GM12801 (cell line): ENCODE data around the gene PERCC1.

Experiments used
- CTCF ChIP-seq: IDR thresholded peaks from one replicate; pipeline ENCODE4 v1.5.1; 2011; ENCODE audit warnings: control low read depth; ENCODE audit not compliant: insufficient read length; ENCODE audit errors: extremely low read depth

PERCC1 gene

GRCh38 chr16:1436731-1437355 is 6.0 kb downstream of the PERCC1 start:
- no peak for TF ChIP-seq CTCF

DNA sequence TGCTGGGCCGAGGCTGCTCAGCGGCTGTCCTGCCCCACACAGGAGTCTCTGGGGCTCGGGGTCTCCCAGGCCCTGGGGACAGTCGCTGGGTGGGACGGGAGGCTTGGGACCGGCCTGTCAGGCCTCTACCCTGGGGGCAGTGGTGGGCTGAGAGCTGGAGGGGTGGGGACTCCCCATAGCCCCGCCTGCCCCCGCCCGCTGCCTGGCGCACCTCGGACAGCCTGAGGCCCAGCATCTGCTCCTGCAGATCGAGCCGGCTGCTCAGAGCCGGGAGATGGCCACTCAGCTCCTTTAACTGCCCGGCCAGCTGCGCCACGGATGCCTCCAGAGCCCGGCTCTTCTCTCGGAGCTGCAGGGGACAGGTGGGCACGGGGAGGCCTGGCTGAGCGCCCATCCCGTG is 6.7 kb downstream of the PERCC1 start:
- no peak for TF ChIP-seq CTCF

DNA sequence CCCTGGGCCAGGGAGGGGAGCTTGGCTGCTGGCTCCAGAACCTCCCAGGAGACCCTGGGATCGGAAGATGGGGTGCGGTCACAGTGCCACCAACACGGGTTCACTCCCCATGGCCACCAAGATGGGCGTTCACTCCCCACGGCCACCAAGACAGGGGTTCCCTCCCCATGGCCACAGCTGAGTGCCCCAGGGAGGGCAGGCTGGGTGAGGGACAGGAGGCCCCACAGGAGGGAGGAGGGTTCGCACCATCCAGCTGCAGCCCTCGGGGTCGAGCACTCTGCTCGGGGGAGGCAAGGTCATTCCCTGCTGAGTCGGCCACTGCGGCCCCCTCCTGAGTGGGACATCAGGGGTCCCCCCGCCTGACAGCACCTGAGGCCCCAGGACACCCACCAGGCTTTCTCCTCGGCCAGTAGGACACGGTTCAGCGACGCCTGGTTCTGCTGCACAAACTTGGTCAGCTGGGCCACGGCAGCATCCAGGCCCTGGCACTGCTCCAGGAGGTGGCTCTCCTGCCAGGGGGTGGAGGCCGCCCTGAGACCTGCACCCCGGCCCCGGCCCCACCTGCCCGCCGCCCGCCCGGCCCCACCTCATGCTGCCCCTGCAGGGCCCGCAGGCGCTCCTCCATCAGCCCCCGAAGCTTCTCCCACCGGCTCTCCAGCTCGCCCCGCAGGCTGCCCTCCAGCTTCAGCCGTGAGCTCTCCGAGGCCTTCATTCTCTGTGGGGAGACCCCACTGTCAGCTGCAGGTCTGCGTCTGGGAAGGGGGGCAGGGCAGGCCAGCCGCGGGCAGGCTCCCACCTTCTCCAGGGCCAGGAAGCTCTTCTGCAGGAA is 7.6 kb downstream of the PERCC1 start:
- TF ChIP-seq CTCF: no peak

- TF ChIP-seq CTCF: no peak
These were observed 8.3 kb downstream of the PERCC1 start for GRCh38 chr16:1439058-1439698.

DNA sequence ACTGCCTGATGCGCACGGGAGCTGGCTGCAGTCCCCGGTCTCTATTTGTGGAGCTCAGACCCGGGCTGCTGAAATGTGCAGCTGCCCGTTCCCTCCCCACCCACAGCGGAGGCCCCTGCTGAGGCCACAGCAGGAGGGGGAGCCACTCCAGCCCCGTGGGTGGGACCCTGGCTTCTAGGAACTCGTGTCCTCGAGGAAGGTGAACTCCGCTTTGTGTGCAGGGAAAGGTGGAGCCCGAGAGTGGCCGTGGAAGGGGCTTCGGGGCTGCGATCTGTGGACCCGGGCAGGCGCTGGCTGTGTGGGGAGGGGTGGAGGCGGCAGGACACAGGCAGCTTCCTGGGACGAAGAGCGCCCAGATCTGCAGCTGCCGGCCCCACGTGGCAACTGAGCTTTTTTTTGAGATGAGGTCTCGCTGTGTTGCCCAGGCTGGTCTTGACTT is 10.5 kb downstream of the PERCC1 start:
- TF ChIP-seq CTCF: no peak

DNA sequence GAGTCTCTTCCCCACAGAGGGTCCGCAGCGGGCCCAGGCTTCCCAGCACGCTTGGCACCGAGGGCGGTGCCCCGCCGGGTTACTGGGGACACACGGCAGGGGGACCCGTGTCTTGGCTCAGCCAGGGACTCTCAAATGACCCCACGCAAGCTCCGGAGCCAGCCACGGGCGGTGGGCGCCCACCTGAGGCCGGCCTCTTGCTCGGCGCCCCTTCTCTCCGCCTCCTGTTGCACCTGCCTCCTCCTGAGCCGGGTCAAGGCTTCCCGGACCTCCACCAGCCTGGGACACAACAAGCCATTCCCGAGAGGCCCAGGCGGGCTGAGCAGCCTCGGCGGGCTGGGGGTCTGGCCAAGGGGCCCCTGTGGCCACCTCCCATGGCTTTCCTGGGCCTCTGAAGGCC is 11.8 kb downstream of the PERCC1 start:
- no peak for TF ChIP-seq CTCF

DNA sequence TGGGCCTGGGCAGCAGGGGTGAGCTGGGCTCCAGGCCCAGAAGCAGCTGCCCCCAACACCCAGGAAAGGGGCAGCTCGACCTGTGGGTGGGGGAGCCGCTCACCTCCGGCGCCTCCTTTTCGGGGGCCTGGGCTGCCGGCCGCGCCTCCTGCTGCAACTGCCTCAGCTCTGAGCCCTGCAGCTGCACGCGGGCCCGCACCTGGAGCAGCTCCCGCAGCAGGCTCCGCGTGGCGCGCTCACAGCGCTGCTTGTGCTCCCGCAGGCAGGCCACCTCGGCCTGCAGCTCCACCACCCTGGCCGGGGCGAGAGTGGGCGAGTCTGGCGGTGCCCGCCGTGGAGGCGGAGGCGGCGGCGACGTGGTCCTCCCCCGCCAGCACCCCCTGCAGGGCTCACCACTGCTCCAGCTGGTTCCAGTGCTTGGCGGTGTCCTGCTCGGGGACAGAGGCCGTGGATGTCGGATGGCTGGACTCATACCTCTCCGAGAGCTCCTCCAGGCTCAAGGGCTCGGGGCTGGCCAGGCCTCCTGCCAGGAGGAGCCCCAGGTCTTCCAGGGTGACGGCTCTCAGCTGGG is 12.6 kb downstream of the PERCC1 start:
- TF ChIP-seq CTCF: no peak
